Activated CD8-positive, alpha-beta memory T cell treated with anti-CD3 and anti-CD28 coated beads for 36 hours (primary cell): ENCODE results near the gene SLFN11. TPM values are rescaled to one million over a fixed set of nuclear protein-coding genes. Genes with fewer than 3 reads are reported as not detected.
"Not testable (repeated sequence)": the region's sequence is repeated elsewhere in the genome, so short reads cannot be mapped to it uniquely, and the experiment has no call there.

Experiments used
- CTCF ChIA-PET: fragments of 350-600 bp; sonication (Branson Sonifier 250); formaldehyde crosslinking; loops from one replicate; lab custom pipeline; 2021; ENCODE audit warnings: antibody characterized with exemption; lab: Charles Lee
- POLR2A ChIA-PET: fragments of 350-600 bp; sonication (Branson Sonifier 250); formaldehyde crosslinking; loops from one replicate; lab custom pipeline; 2021; ENCODE audit warnings: antibody characterized with exemption; lab: Charles Lee
- total RNA-seq, 2 experiments: library from RNA; stranded (reverse); gene quantifications; one replicate each; pipeline ENCODE4 v1.2.3, GENCODE V29; 2021

The SLFN11 gene
- total RNA-seq, 2 experiments from 2014 or later, result 45.4 to 50.6 TPM

DNA sequence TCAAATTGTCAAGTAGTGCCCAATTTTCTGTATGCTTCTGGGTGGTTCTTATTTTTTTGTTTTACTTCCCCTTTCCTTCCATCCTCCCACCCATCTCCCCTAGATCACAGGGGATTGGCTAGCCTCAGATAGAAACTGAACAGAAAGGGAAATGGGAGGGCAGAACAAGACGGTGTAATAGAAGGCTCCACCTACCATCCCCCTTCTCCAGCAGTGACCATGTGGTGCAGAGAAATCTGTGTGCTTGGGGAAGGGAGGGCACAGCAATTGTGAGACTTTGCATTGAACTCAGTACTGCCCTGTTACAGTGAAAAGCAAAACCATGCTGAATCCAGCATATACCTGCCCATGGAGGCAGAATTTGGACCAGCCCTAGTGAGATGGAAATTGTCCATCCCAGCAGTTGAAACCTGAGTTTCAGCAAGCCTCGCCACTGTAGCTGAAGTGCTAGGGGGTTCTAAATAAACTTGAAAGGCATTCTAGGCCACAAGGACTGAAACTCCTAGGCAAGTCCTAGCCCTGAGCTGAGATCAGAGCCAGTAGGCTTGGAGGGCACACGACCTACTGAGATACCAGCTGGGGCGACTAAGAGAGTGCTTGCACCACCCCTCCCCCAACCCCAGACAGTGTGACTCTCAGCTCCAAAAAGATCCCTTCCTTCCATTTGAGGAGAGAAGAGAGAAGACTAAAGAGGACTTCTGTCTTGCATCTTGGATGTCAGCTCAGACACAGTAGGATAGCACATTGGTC lies 5.2 kb downstream of the SLFN11 start:
- POLR2A ChIA-PET, result interaction anchor here (1.0 kb wide), 1 partner anchor 13 kb away, joined by 3 read pairs; no protein-coding TSS in a partner anchor
- CTCF ChIA-PET, result no interaction called here

DNA sequence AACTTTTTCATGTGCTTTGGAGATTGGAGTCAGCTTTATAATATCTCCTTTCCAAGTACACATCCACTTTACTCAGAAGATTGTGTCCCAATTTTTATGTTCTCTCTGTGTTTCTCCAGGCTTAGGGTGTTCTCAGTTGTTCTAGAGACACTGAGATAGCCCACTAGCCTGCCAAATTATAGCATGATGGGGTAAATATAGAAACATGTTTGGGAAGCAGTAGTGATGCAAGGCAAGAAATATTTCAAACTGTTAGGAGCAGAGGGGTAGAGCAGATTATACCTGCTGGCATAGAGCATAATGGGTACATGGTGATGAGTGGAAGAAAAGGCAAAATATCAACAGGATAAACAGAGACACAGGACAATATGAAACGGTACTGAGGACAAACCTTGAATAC lies 12.4 kb downstream of the SLFN11 start:
- ChIA-PET POLR2A (no interaction called here), CTCF (interaction anchor here (1.1 kb wide), 1 partner anchor 48 kb away, joined by 3 read pairs; no protein-coding TSS in a partner anchor)

DNA sequence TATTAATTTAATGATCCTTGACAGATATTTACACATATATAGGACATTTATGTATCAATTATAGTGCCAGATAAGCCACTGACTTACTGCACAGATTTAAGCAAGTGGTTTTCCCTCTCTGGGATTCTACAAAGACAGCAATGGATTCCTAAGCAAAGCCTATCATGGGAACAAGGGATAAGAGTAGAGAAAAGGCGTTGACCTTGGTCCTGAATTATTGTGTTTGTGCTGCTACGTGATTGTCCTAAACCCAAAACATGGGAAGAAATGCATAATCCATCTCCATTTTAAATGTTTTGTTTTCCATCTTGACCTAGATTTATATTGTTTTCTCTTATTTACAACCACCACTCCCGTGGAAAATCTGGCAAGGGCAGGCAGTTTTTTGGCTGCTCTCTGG lies 14.0 kb downstream of the SLFN11 start:
- ChIA-PET CTCF (no interaction called here), POLR2A (no interaction called here)

DNA sequence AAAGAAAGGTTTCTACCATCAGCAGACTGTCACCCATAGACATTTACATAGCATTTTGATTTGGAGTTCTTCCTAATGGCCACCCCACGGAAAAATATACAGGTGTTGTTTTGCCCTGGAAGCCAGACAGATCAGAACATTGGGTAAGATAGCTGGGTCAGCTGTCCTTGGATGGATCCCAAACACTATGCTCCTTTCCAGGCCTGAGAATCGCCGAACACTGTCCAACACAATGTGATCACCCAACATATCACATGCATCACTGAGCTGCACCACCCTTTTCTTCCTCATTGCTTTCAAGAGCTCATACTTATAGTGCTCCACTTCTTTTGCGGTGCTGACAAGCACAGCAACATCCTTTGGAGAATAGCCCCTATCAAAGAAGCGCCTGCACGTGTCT lies 21.1 kb downstream of the SLFN11 start:
- POLR2A ChIA-PET, result no interaction called here
- CTCF ChIA-PET, result interaction anchor here (1.5 kb wide), 1 partner anchor 40 kb away, joined by 4 read pairs; no protein-coding TSS in a partner anchor

DNA sequence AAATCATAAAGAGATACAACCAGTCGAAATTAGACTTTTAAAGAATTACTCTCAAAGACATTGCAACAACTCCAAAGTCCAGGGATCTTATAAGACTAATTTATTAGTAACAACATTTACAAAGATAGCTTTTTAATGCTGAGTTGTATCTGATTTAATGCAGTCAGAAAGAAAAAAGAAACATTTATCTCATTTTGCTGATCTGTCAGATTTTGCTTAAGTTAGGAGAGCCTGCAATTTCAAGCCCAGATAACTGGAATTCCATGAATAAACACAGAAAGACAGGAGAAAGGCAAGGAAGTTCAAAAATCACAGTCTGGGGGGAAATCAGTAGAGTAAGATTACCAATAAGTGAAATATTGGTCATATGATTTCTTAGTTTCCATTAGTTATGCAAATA lies 22.9 kb downstream of the SLFN11 start:
- ChIA-PET CTCF (no interaction called here), POLR2A (no interaction called here)

DNA sequence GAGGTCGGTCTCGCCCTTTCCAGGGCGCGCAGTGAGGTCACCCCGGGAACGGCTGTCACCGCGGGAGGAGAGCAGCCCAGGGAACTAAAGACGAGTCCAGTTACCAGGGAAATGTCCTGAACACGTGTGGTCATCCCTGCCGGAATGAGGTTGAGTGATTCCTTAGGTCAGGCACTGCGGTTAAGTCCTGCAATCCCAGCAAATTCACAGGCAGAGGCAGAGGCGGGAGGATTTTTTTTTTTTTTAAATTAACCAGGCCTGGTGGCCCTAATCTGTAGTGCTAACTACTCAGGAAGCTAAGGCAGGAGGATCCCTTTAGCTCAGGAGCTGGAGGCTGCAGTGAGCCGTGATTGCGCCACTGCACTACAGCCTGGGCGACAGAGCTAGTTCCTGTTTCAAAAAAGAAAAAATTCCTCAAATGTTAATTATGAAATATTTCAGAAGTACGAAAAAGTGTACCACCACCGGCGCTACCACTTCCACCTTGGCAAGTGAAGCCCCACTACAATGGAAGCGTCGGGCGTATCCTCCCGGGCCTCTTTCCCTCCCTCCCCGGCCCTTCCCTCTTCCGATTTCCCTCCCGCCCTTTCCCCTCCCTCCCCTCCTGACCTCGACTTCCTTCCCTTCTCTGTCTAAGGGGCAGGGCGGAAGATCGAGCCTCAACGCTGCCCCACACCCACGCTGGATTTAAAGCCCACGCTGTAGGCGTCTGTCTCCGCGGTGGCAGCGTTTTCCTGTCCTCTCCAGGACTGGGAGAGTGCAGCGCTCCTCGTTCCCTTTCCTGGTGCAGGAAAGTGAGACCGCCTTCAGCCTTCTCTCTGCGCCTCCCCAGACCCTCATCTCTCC lies 27.3 kb downstream of the SLFN11 start:
- CTCF ChIA-PET, result interaction anchor here (1.5 kb wide), 1 partner anchor 9 kb away, joined by 3 read pairs; no protein-coding TSS in a partner anchor
- POLR2A ChIA-PET, result interaction anchor here (1.0 kb wide), 1 partner anchor 28 kb away, joined by 3 read pairs; the partner anchor contains the start of gene SLFN11

DNA sequence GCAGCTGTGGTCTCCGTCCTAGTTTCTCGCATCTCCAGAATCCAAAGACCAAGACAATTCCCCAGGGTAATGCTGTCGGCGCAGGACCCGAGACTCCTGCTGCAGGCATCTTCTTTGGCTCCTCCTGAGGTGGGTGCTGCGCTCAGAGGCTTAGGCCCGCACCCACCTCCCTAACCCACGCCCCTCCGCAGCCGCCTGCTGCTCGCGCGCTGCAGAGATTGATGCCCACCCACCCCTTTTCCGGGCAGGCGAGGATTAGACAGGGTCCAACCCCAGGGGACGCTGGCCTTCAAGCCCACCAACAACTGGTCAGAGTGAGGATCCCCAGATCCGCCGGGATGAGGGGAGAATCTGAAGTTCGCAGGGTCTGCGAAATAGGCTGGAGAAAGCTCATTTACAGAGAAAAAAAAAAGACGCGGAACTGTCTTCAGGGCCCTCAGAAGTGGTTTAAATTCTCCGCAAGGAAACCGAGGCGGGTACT lies 27.9 kb downstream of the SLFN11 start:
- POLR2A ChIA-PET, result interaction anchor here (1.0 kb wide), 1 partner anchor 28 kb away, joined by 3 read pairs; the partner anchor contains the start of gene SLFN11
- CTCF ChIA-PET, result interaction anchor here (1.5 kb wide), 1 partner anchor 10 kb away, joined by 3 read pairs; no protein-coding TSS in a partner anchor

DNA sequence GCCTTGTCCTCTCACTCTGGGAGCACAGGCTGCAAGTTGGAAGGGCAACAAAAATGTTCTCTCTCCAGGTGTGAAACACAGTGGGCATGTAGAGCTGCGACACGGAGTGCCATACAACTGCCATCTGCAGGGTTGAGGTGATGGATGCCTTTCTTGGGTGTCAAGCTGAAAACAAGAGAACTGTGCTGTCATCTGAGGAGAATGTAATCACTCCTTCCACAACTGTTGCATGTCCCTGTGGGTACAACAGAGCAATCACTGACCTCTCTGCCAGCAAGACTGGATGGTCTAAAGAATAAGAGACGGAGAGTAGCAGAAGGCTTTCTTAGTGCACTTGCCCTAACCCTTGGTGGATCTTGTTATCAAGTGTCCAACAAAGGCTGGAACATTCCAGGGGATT lies 29.2 kb downstream of the SLFN11 start:
- CTCF ChIA-PET, result no interaction called here
- POLR2A ChIA-PET, result no interaction called here

DNA sequence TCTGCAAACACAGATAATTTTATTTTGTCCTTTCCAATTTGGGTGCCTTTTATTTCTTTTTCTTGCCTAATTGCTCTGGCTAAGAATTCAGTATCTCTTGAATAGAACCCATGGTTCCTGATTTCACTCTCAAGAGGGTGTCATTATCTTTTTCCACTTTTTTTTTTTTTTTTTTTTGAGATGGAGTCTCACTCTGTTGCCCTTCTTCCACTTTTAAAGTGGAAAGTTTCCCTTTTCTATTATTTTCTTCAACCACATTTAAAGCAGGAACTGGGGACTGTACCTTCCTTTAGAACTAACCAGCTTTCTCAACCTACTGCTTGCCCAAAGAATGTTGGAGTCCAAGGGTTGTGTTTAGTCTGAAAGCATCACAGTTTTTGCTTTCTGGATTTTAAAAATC lies 31.1 kb downstream of the SLFN11 start:
- ChIA-PET POLR2A (no interaction called here), CTCF (no interaction called here)

DNA sequence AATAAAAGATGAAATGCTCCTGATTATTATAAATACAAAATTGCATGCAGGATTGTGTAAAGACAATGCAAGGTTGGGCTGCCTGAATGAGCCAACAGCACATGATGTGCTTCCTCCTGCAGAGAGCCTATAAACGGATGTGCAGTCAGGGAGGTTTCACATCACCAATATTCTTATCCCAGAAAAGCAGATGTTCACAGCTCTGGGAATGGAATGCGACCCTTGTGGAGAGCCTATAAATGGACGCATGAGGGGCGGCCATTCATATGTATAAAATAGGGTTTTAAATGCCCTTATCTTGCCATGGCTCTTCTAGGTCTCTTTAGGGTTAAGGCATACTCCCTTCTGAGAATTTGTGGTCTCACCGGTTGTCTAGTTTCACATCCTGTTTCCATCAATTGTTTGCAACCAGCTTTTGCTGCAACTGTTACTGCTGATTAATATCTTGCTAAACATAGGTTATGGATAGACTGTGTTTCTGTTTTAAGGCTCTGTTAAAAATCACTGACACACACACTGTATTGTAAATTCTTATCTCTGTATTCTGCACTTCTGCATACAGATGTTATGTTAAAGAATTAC lies 31.9 kb downstream of the SLFN11 start:
- POLR2A ChIA-PET, result no interaction called here

DNA sequence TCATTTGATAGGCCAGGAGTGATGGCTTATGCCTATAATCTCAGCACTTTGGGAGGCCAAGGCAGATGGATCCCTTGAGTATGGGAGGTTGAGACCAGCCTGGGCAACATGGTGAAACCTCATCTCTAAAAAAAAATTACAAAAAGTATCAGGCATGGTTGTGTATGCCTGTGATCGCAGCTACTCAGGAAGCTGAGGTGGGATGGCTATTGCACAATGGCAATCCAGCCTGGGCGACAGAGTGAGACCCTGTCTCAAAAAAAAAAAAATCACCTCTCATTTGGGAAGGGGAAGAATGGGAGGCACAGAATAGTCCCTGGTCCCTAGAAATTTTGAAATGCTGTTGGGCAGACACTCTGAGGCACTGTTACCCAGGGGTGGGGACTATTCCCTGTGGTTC lies 35.2 kb downstream of the SLFN11 start:
- CTCF ChIA-PET, result interaction anchor here (1.2 kb wide), 1 partner anchor 25 kb away, joined by 3 read pairs; no protein-coding TSS in a partner anchor
- POLR2A ChIA-PET, result no interaction called here

More for the DNA sequence above, 31.9 kb downstream of the SLFN11 start:
- CTCF ChIA-PET, result no interaction called here

DNA sequence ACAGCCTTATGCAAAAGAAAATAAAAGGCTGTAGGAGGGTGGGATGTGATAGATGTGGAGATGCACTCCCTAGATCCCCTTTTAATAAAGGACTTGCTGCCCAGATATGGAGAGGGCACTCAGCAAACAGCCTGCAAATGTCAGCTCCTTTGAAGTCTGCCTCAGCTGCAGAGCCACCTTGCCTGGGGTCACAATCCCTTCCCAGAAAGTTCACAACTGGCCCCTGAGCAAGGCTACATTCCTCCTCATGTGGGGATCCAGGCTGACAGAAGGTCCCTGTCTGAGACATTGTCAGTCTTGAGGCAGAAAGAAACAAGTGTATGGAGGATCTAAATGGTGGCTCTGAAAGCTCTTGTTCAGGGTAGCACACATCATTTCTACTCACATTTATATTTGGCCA lies 36.1 kb downstream of the SLFN11 start:
- CTCF ChIA-PET, result no interaction called here
- POLR2A ChIA-PET, result interaction anchor here (0.6 kb wide), 1 partner anchor 37 kb away, joined by 3 read pairs; no protein-coding TSS in a partner anchor

DNA sequence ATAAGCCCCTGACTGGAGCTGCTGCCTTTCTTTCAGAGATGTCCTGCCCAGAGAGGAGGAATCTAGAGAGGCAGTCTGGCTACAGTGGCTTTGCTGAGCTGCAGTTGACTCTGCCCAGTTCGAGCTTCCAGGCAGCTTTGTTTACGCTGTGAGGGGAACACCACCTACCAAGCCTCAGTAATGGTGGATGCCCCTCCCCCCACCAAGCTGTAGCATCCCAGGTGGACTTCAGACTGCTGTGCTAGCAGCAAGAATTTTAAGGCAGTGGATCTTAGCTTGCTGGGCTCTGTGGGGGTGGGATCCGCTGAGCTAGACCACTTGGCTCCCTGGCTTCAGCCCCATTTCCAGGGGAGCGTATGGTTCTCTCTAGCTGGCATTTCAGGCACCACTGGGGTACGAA lies 39.8 kb downstream of the SLFN11 start:
- CTCF ChIA-PET, POLR2A ChIA-PET: not testable (repeated sequence)

DNA sequence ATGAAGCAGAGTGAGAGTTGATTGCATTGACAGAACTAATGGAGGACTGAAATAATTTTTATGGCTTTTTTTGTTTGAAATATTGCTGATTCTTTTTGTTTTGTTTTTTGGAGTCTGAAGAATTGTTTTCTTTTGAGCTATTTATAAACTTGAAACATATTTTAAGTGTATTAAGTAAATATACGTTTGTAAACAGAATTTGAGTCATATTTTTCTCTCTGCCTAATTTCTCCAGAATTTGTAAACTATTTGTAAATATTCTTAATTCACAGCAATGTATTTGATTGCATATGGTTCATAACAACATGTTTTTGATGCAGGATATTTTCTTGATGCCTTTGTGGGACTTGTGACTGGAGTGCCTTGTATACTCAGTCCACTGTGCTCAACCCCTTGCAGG lies 50.7 kb downstream of the SLFN11 start:
- POLR2A ChIA-PET, result no interaction called here

DNA sequence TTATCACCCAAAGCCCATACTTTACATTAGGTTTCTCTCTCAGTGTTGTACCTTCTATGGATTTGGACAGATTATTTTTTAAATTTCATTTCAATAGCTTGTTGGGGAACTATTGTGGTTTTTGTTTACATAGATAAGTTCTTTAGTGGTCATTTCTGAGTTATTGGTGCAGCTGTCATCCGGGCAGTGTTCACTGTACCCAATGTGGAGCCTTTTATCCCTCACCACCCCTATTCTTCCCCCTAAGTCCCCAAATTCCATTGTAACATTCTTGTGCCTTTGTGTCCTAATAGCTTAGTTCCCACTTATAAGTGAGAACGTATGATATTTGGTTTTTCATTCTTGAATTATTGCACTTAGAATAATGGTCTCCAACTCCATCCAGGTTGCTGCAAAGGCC lies 57.5 kb downstream of the SLFN11 start:
- CTCF ChIA-PET, result interaction anchor here (8.7 kb wide), 1 partner anchor 222 kb away, joined by 96 read pairs; the partner anchor contains the start of gene SLFN12L
- POLR2A ChIA-PET, result interaction anchor here (0.7 kb wide), 1 partner anchor 291 kb away, joined by 3 read pairs; no protein-coding TSS in a partner anchor

More for the DNA sequence above, 50.7 kb downstream of the SLFN11 start:
- CTCF ChIA-PET, result interaction anchor here (1.4 kb wide), 1 partner anchor 9 kb away, joined by 3 read pairs; no protein-coding TSS in a partner anchor

DNA sequence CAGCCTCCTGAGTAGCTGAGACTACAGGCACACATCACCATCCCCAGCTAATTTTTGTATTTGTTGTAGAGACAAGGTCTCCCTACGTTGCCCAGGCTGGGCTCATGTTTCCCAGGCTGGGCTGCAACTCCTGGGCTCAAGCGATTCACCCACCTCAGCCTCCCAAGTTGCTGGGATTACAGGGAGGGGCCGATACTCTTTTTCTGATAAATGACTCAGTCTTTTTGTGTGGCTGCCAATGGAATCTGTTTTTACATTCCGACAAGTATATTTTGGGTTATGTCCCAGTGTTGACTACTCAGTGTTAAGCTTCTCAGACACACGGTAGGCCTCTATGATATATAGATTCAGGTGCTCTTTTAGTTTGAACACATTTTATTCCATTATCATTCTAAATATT lies 58.1 kb downstream of the SLFN11 start:
- ChIA-PET POLR2A (interaction anchor here (0.7 kb wide), 1 partner anchor 292 kb away, joined by 3 read pairs; no protein-coding TSS in a partner anchor), CTCF (interaction anchor here (8.7 kb wide), 1 partner anchor 222 kb away, joined by 96 read pairs; the partner anchor contains the start of gene SLFN12L)

DNA sequence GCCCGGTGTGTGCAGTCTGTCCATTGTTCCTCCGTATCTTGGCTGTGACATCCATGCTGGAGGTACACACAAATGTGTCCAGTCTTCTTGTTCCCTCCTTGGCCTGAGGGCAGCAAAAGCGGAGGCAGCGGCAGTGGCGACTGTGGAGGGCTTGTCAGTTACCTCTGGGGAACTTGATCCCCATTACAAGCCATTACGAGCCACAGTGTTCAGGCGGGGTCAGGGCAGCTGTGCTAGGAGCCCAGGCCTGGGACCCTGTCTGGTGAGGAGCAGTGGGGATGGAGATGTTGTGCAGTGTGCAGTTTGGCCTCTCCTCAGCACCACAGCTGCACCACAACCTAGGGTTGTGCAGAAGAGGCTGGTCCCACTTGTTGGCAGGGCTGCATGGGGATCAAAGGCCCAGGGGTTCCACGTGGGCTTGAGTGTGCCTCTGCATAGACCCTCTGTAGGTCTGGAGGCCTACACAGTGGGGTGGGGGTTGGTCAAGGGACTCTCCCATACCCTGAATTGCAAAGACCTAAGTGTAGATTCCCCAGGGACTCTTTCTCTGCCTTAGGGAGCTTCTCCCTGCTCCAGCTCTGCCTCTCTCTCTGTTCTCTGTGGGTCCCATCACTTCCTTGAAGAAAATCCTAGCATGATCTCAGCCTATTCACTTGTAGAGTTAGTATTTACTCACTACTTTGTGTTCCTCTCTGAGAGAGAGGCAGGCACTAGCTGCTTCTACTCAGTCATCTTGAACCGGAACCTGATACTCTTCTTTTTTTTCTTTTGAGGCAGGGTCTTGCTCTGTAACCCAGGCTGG lies 58.8 kb downstream of the SLFN11 start:
- POLR2A ChIA-PET, result no interaction called here
- CTCF ChIA-PET, result interaction anchor here (1.4 to 8.7 kb wide), 3 partner anchors 9 to 223 kb away, joined by 3 to 96 read pairs (median 7); partner anchors contain the start of gene SLFN12L
